ENCODE results near the gene SAMD14. TPM values are rescaled to one million over a fixed set of nuclear protein-coding genes. Genes with fewer than 3 reads are reported as not detected.

The SAMD14 gene
- total RNA-seq, 6 donors from 2014 or later: 0.49 to 16.8 (median 5.6) TPM

- H3K27ac ChIP-seq: peak overlapping the region in 2 of 4 donors; percentile 63
- no peak for DNase-seq
- 66 to 79% methylated on average over 10 to 15 of the region's 15 CpGs for WGBS, 2 donors
- TF ChIP-seq CTCF (IDR thresholded peaks at IDR 0.05) (no peak), POLR2AphosphoS5 (IDR thresholded peaks at IDR 0.05) (no peak), POLR2A (IDR thresholded peaks at IDR 0.05) (no peak), EP300 (IDR thresholded peaks at IDR 0.05) (no peak)
- H3K4me3 ChIP-seq: no peak overlapping the region
- no peaks in the 10 kb centered on the region for H3K9me3 ChIP-seq
- peaks cover 14 to 39% (median 31%) of the 10 kb centered on the region in 4 donors for H3K4me1 ChIP-seq
- H3K36me3 ChIP-seq: peaks cover 0 to 40% (median 20%) of the 10 kb centered on the region in 4 donors
- no peak for ATAC-seq (ENCODE audit: low FRiP score in 2 of 2)
- H3K27me3 ChIP-seq: no peaks in the 10 kb centered on the region
Observed at GRCh38 chr17:50100921-50101345, 29.0 kb downstream of the SAMD14 start.

DNA sequence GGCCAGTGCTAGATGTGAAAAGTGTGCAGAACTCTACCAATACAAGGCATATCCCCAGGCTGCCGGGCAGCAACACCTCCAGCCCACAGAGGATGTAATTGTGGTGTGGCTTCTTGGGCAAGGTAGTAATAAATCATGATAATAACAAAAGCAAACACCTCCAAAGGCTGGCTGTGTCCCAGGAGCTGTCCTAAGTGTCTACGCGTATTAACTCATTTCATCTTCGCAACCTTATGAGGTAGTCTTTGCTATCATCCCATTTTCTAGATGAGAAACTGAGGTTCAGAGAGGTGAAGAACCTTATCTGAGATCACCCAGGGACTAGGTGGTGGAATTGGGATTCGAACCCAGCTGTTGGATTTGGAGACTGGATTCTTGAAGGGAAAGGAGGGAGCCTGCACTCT is 29.5 kb downstream of the SAMD14 start:
- Histone ChIP-seq H3K9me3 (no peaks in the 10 kb centered on the region), H3K36me3 (peaks cover 0 to 36% (median 18%) of the 10 kb centered on the region in 4 donors), H3K27ac (no peak overlapping the region), H3K4me1 (peaks cover 15 to 43% (median 34%) of the 10 kb centered on the region in 4 donors), H3K4me3 (no peak overlapping the region), H3K27me3 (no peaks in the 10 kb centered on the region)
- TF ChIP-seq CTCF (IDR thresholded peaks at IDR 0.05) (no peak), EP300 (IDR thresholded peaks at IDR 0.05) (no peak), POLR2AphosphoS5 (IDR thresholded peaks at IDR 0.05) (no peak), POLR2A (IDR thresholded peaks at IDR 0.05) (no peak)
- WGBS, 2 donors: 75% methylated on average over 5 of the region's 5 CpGs
- DNase-seq (no peak), ATAC-seq (ENCODE audit: low FRiP score in 2 of 2) (no peak)

- Histone ChIP-seq H3K27me3 (no peaks in the 10 kb centered on the region), H3K4me3 (no peak overlapping the region), H3K27ac (no peak overlapping the region), H3K4me1 (peaks cover 18 to 46% (median 37%) of the 10 kb centered on the region in 4 donors), H3K9me3 (no peaks in the 10 kb centered on the region), H3K36me3 (peaks cover 0 to 27% (median 17%) of the 10 kb centered on the region in 4 donors)
- WGBS, 2 donors: 68 to 88% methylated on average over 4 of the region's 5 CpGs
- ATAC-seq (ENCODE audit: low FRiP score in 2 of 2) (no peak), DNase-seq (no peak)
- TF ChIP-seq POLR2AphosphoS5 (IDR thresholded peaks at IDR 0.05): no peak
- TF ChIP-seq POLR2A (IDR thresholded peaks at IDR 0.05): no peak
- no peak for TF ChIP-seq EP300 (IDR thresholded peaks at IDR 0.05)
- no peak for TF ChIP-seq CTCF (IDR thresholded peaks at IDR 0.05)
Observed at GRCh38 chr17:50099003-50099402, 31.0 kb downstream of the SAMD14 start.

DNA sequence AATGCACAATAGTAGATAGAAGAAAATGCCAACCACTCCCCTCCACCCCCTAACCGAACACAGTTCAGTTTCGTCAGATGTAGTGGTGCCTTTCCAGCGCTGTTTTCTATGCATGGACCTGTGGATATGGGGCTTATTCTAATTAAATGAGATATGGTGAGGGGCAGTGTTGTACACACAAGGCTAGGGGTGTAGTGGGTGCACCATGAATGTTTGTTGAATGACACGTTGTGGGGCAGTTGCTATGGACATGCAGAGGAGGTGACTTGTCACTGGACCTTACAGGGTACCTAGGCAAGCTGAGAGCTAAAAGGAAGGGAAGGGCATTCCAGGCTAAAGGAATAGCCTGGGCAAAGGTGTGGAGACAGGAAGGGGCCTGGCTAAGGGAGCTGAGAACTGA is 31.4 kb downstream of the SAMD14 start:
- Histone ChIP-seq H3K27ac (no peak overlapping the region), H3K27me3 (no peaks in the 10 kb centered on the region), H3K4me1 (peaks cover 19 to 46% (median 38%) of the 10 kb centered on the region in 4 donors), H3K4me3 (no peak overlapping the region), H3K36me3 (peaks cover 0 to 27% (median 17%) of the 10 kb centered on the region in 4 donors), H3K9me3 (no peaks in the 10 kb centered on the region)
- DNase-seq: no peak
- 80 to 86% methylated on average over 4 of the region's 4 CpGs for WGBS, 2 donors
- TF ChIP-seq EP300 (IDR thresholded peaks at IDR 0.05): no peak
- no peak for ATAC-seq (ENCODE audit: low FRiP score in 2 of 2)

DNA sequence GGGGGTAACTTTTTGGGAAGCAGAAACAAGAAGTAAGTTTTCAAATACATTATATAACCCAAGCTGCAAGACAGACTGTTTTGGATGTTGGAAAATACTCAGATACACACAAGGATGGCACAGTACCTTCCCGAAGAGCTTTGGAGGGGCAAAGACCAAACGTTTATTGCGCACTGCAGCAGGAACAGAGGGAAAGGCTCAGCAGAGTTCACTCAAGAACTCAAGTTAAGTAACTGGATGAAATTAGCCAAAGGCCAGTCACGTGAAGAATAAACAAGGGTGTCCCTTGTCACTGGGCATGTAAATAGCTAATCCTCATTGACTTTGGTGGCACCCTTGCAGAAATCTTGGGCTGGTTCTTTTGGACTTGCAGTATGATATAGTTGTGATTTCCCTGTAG is 32.0 kb downstream of the SAMD14 start:
- peaks cover 19 to 46% (median 37%) of the 10 kb centered on the region in 4 donors for H3K4me1 ChIP-seq
- no peak overlapping the region for H3K4me3 ChIP-seq
- peaks cover 0 to 27% (median 17%) of the 10 kb centered on the region in 4 donors for H3K36me3 ChIP-seq
- H3K9me3 ChIP-seq: no peaks in the 10 kb centered on the region
- TF ChIP-seq POLR2A (IDR thresholded peaks at IDR 0.05) (no peak), POLR2AphosphoS5 (IDR thresholded peaks at IDR 0.05) (no peak)
- no peak for ATAC-seq (ENCODE audit: low FRiP score in 2 of 2)
- H3K27me3 ChIP-seq: no peaks in the 10 kb centered on the region
- 83 to 85% methylated on average over 4 of the region's 4 CpGs for WGBS, 2 donors
- no peak for DNase-seq
- H3K27ac ChIP-seq: no peak overlapping the region

GRCh38 chr17:50097455-50097854 is 32.5 kb downstream of the SAMD14 start:
- 92 to 96% methylated on average over 4 to 6 of the region's 7 CpGs for WGBS, 2 donors
- TF ChIP-seq EP300 (IDR thresholded peaks at IDR 0.05) (no peak), CTCF (IDR thresholded peaks at IDR 0.05) (no peak), POLR2A (IDR thresholded peaks at IDR 0.05) (no peak), POLR2AphosphoS5 (IDR thresholded peaks at IDR 0.05) (no peak)
- DNase-seq: no peak
- Histone ChIP-seq H3K9me3 (no peaks in the 10 kb centered on the region), H3K4me1 (peaks cover 15 to 45% (median 35%) of the 10 kb centered on the region in 4 donors), H3K27ac (peak overlapping the region in 1 of 4 donors; percentile 3), H3K36me3 (peaks cover 0 to 27% (median 17%) of the 10 kb centered on the region in 4 donors), H3K4me3 (no peak overlapping the region), H3K27me3 (no peaks in the 10 kb centered on the region)
- no peak for ATAC-seq (ENCODE audit: low FRiP score in 2 of 2)

All from upper lobe of left lung (tissue), 6 donors.